ENCODE data around the gene STRIP1. TPM values are rescaled to one million over a fixed set of nuclear protein-coding genes. Genes with fewer than 3 reads are reported as not detected.

The STRIP1 gene
- total and polyA plus RNA-seq, 4 donors: 5.8 to 22.8 (median 13.2) TPM

- TF ChIP-seq JUND (IDR thresholded peaks at IDR 0.05) (no peak), FOXA2 (IDR thresholded peaks at IDR 0.05) (peak; percentile 14), HNF4A (conservative IDR thresholded peaks at IDR 0.05) (peak; percentile 34 to 51), GABPA (IDR thresholded peaks at IDR 0.05 in 1 of 2, conservative IDR thresholded peaks at IDR 0.05 in 1 of 2) (no peak)
- 66% methylated on average over 3 of the region's 3 CpGs for WGBS
Observed at GRCh38 chr1:109988349-109988914, 46.0 kb upstream of the STRIP1 start.

GRCh38 chr1:109989506-109990301 is 44.7 kb upstream of the STRIP1 start:
- H3K9me3 ChIP-seq (ENCODE audit: control insufficient read depth in 4 of 4, low read length in 3 of 4): no peaks in the 10 kb centered on the region
- no peak for DNase-seq (ENCODE audit: low spot score)
- no peak for TF ChIP-seq HNF4G (IDR thresholded peaks at IDR 0.05)
- TF ChIP-seq RAD21 (IDR thresholded peaks at IDR 0.05): no peak
- TF ChIP-seq NR2F2 (IDR thresholded peaks at IDR 0.05): no peak
- no peak for TF ChIP-seq GABPA (IDR thresholded peaks at IDR 0.05 in 1 of 2, conservative IDR thresholded peaks at IDR 0.05 in 1 of 2)
- TF ChIP-seq JUND (IDR thresholded peaks at IDR 0.05): no peak
- no peak for TF ChIP-seq ZBTB33 (IDR thresholded peaks at IDR 0.05)
- no peak for TF ChIP-seq CTCF (IDR thresholded peaks at IDR 0.05; ENCODE audit: low read depth, low read length, missing input control)
- TF ChIP-seq TAF1 (conservative IDR thresholded peaks at IDR 0.05): no peak
- H3K4me1 ChIP-seq (ENCODE audit: control insufficient read depth in 4 of 4, insufficient read depth in 4 of 4, low read length in 3 of 4): peaks cover 2 to 62% (median 49%) of the 10 kb centered on the region in 4 donors
- H3K27me3 ChIP-seq (ENCODE audit: control insufficient read depth in 4 of 4, insufficient read depth in 4 of 4, low read length in 3 of 4): no peaks in the 10 kb centered on the region
- H3K36me3 ChIP-seq (ENCODE audit: control insufficient read depth in 4 of 4, insufficient read depth in 3 of 4, low read depth in 1 of 4, low read length in 3 of 4): no peaks in the 10 kb centered on the region
- no peak overlapping the region for H3K4me3 ChIP-seq (ENCODE audit: low read depth in 1 of 3, low read length in 3 of 3)
- WGBS: 79% methylated on average over 9 of the region's 9 CpGs
- no peak overlapping the region for H3K9ac ChIP-seq (ENCODE audit: low read depth in 1 of 2, low read length in 2 of 2)
- H3K27ac ChIP-seq (ENCODE audit: low read depth in 1 of 2, low read length in 2 of 2): no peak overlapping the region

More at GRCh38 chr1:109988349-109988914, 46.0 kb upstream of the STRIP1 start:
- DNase-seq (ENCODE audit: low spot score): no peak
- Histone ChIP-seq H3K36me3 (ENCODE audit: control insufficient read depth in 4 of 4, insufficient read depth in 3 of 4, low read depth in 1 of 4, low read length in 3 of 4) (no peaks in the 10 kb centered on the region), H3K4me1 (ENCODE audit: control insufficient read depth in 4 of 4, insufficient read depth in 4 of 4, low read length in 3 of 4) (peaks cover 4 to 64% (median 54%) of the 10 kb centered on the region in 4 donors), H3K9me3 (ENCODE audit: control insufficient read depth in 4 of 4, low read length in 3 of 4) (no peaks in the 10 kb centered on the region), H3K4me3 (ENCODE audit: low read depth in 1 of 3, low read length in 3 of 3) (no peak overlapping the region), H3K27me3 (ENCODE audit: control insufficient read depth in 4 of 4, insufficient read depth in 4 of 4, low read length in 3 of 4) (no peaks in the 10 kb centered on the region), H3K9ac (ENCODE audit: low read depth in 1 of 2, low read length in 2 of 2) (no peak overlapping the region), H3K27ac (ENCODE audit: low read depth in 1 of 2, low read length in 2 of 2) (peak overlapping the region in 1 of 2 donors; percentile 6)

- no peak overlapping the region for H3K9ac ChIP-seq (ENCODE audit: low read depth in 1 of 2, low read length in 2 of 2)
- WGBS: 64% methylated on average over 2 of the region's 2 CpGs
- TF ChIP-seq ATF3 (IDR thresholded peaks at IDR 0.05) (peak; percentile 76), REST (IDR thresholded peaks at IDR 0.05) (no peak)
- no peaks in the 10 kb centered on the region for H3K36me3 ChIP-seq (ENCODE audit: control insufficient read depth in 4 of 4, insufficient read depth in 3 of 4, low read depth in 1 of 4, low read length in 3 of 4)
- no peaks in the 10 kb centered on the region for H3K27me3 ChIP-seq (ENCODE audit: control insufficient read depth in 4 of 4, insufficient read depth in 4 of 4, low read length in 3 of 4)
- no peak overlapping the region for H3K27ac ChIP-seq (ENCODE audit: low read depth in 1 of 2, low read length in 2 of 2)
- peaks cover 2 to 68% (median 55%) of the 10 kb centered on the region in 4 donors for H3K4me1 ChIP-seq (ENCODE audit: control insufficient read depth in 4 of 4, insufficient read depth in 4 of 4, low read length in 3 of 4)
- no peaks in the 10 kb centered on the region for H3K9me3 ChIP-seq (ENCODE audit: control insufficient read depth in 4 of 4, low read length in 3 of 4)
- no peak for DNase-seq (ENCODE audit: low spot score)
- H3K4me3 ChIP-seq (ENCODE audit: low read depth in 1 of 3, low read length in 3 of 3): no peak overlapping the region
Observed at GRCh38 chr1:109990302-109990653, 44.1 kb upstream of the STRIP1 start.
